Dermis microvascular lymphatic vessel endothelial cell (primary cell): ENCODE results near the gene LRBA. TPM values are rescaled to one million over a fixed set of nuclear protein-coding genes. Genes with fewer than 3 reads are reported as not detected.
"Not testable (repeated sequence)": the region's sequence is repeated elsewhere in the genome, so short reads cannot be mapped to it uniquely, and the experiment has no call there.

Experiments used
- DNase-seq, 2 donors: peaks; one replicate each; pipeline versions ENCODE4 v3.0.0 to v3.0.0-alpha.2; 2010; ENCODE audit warnings: low read depth in 2 of 2
- total RNA-seq: library from RNA; depleted of rRNA; stranded (reverse); fragments of >200 nt; gene quantifications from 2 replicates; pipeline ENCODE4 v1.2.1, GENCODE V29; 2014

LRBA gene
- total RNA-seq, 1 donor from 2014 or later, result 53.9 TPM

GRCh38 chr4:150976478-150977118 is 38.5 kb downstream of the LRBA start:
- no peak for DNase-seq

DNA sequence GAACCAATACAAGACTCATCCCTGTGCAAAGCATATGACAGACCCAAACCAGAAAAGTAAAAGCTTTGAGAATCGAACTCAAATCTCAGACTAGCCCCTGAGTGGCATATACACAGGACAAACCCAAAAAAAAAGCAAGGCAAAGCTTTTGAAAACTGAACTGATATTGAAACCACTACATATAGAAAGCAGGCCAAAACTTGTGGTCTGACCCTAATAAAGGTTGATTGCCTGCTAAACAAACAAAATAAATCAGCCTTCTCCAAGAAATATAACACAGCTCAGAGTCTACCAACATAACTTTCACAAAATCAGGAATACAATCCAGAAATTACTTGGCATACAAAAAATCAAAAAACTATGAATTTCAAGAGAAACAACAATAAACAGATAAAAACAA is 40.3 kb downstream of the LRBA start:
- no peak for DNase-seq

GRCh38 chr4:150974252-150974640 is 40.8 kb downstream of the LRBA start:
- no peak for DNase-seq

- DNase-seq, result no peak
Observed at GRCh38 chr4:150973626-150974251, 41.3 kb downstream of the LRBA start.

GRCh38 chr4:150972592-150972991 is 42.5 kb downstream of the LRBA start:
- peak in 1 of 2 donors; percentile 33 for DNase-seq

- DNase-seq, result no peak
Observed at GRCh38 chr4:150971901-150972300, 43.2 kb downstream of the LRBA start.

DNA sequence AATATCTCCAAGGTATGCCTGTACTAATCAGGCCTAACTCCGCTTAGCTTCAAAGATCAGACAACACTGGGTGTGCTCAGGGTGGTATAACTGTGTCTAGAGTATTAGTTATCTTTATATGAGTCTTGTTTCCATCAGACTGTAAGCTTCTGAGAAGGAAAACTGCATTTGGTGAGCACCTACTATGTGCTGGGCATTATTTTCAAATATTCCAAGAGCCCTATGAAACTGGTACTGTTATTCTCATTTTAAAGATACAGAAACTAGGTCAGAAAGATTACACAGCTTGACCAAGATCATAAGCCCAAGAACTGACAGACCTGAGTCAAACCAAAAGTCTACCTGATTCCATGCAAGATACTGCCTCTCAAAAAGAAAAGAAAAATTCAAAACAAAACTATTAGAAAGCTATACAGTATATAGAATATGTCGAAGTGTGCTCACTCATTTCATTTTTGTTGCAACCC is 44.4 kb downstream of the LRBA start:
- no peak for DNase-seq

DNA sequence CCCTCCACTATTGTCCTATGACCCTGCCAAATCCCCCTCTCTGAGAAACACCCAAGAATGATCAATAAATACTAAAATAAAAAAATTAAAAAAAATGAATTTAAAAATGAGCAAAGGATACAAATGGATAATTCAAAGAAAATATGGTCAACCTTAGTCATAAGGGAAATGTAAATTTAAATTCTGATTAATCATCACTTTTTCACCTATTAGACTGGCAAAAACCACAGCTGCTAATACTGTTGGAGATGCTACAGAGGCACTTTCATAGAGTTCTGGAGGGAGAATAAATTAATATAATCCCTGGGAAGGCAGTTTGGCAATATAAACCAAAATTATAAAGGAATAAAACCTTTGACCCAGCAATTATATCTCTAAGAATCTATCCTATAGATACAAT is 50.3 kb downstream of the LRBA start:
- no peak for DNase-seq

- not testable (repeated sequence) for DNase-seq
Observed at GRCh38 chr4:150963602-150964345, 51.3 kb downstream of the LRBA start.

GRCh38 chr4:150962245-150962644 is 52.8 kb downstream of the LRBA start:
- peak in 1 of 2 donors; percentile 49 for DNase-seq

- DNase-seq, result peak in 1 of 2 donors; percentile 59
Observed at GRCh38 chr4:150961566-150961965, 53.5 kb downstream of the LRBA start.

- peak in 1 of 2 donors; percentile 48 for DNase-seq
Observed at GRCh38 chr4:150960818-150961217, 54.3 kb downstream of the LRBA start.

DNA sequence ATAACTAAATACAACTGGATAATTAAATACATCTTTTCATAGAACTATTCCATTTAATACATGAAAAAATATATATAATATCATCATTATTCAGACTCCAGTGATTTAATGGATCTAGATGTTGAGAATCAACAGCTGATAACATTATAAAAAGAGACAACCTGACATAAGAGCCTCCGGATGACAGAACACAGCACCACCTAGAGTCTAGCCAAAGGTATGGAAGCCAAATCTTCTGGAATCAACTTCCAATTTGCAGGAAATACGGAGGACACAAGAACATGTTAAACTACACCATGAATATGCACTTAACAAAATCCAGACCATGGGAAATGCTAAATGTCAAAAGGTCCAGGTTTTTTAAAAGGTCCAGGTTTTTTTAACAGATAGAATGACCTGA is 55.0 kb downstream of the LRBA start:
- peak; percentile 28 to 67 for DNase-seq

DNA sequence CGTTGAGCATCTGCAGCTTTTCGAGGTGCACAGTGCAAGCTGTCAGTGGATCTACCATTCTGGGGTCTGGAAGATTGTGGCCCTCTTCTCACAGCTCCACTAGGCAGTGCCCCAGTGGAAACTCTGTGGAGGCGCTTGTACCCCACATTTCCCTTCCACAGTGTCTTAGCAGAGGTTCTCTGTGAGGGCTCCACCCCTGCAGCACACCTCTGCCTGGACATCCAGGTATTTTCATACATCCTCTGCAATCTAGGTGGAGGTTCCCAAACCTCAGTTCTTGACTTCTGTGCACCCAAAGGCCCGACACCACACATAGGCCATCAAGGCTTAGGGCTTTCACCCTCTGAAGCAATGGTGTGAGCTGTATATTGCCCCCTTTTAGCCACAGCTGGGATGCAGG is 57.1 kb downstream of the LRBA start:
- DNase-seq, result not testable (repeated sequence)

GRCh38 chr4:150957095-150957494 is 58.0 kb downstream of the LRBA start:
- DNase-seq, result not testable (repeated sequence)

DNA sequence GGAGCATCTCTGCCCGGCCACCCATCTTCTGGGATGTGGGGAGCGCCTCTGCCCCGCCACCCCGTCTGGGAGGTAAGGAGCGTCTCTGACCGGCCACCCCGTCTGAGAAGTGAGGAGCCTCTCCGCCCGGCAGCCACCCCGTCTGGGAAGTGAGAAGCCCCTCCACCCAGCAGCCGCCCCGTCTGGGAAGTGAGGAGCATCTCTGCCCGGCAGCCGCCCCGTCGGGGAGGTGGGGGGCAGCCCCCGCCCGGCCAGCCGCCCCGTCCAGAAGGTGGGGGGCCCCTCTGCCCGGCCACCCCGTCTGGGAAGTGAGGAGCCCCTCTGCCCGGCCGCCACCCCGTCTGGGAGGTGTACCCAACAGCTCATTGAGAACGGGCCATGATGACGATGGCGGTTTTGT is 61.2 kb downstream of the LRBA start:
- not testable (repeated sequence) for DNase-seq

DNA sequence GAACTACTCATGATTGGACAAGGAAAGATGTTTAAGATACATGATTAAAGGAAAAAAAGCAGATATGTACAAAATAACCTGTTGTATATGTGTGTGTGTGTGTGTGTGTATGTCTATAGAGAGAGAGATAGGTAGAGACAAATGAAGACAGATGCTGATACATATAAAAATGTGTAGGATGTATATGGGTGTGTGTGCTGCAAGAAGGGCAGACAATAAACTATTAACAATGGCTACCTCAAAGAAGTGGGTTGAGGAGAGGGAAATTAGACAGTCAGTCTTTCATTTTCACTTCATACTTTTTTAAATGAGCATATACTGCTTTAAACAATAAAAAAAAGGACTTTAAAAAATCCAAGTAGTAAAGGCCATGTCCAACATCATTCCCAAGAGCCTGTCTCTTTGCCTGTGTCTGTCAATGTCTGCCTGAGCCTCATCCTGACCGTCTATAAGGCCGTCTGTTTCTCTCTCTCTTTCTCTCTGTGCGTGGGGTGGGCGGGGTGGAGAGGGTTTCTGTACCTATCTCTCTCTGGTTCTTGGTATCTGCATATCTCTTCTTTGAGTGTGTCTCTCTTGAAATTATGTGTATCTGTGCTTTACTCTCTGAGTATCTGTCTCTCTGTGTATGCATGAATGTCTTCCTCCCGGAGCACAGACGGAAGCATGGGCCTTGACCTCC is 62.8 kb downstream of the LRBA start:
- no peak for DNase-seq

DNA sequence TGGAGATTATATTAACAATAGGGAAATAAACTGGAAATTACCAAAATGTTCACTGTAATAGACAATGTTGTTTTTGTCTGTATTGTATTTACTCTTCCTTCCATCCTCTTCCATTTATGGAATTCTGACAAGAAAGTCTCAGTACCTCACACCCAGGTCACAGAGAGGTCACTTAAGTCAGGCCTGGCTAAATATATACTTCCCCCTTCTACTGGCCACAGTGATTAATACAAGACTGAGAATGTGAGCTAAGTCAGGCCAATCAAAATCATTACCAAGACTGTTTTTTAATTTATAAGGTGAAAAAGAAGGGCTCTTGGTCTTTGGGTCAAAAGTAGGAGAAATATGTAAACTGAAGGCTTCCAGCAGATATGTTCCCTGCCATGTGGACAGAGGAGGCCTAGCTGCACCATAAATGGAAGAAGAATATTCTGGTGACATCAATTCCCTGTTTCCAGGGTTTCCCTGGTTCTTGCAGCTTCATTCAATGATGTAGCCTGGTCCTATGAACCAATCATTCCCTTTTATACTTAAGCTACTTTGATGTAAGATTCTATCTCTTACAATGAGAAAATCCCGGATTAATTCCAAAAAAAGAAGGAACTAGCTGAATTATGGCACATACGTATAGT is 64.3 kb downstream of the LRBA start:
- DNase-seq, result peak in 1 of 2 donors; percentile 31

DNA sequence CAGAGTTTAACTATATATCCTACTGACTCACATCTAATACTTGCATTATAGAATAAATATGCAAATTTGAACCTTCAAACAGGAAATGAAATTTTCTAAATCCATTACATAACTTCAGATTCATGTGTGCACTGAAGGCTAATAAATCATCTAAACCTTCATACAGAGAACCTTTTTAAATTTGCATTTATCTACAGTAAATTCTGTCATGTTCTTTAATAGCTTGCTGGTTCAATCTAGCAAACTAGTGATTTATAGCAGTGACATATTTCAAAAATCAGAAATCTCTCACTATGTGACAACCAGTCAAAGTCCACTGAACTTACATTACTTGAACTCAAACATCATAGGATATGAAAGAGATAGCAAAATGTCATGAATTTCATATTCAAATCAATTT is 65.1 kb downstream of the LRBA start:
- no peak for DNase-seq

- no peak for DNase-seq
Observed at GRCh38 chr4:150949342-150949741, 65.7 kb downstream of the LRBA start.

DNA sequence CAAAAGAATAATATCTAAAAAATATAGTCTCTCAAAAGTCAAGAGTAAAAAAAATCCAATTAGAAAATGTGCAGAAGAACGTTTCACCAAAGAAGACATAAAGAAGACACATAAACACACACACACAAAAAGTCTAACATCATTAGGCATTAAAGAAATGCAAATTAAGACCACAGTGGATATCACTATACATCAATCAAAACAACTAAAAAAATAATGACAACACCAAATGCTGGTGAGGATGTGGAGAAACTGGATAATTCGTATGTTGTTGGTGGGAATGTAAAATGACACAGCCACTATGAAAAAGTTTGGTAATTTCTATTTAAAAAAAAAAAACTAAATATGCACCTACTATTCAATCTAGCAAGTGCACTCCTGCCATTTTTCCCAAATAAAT is 66.4 kb downstream of the LRBA start:
- DNase-seq, result no peak

DNA sequence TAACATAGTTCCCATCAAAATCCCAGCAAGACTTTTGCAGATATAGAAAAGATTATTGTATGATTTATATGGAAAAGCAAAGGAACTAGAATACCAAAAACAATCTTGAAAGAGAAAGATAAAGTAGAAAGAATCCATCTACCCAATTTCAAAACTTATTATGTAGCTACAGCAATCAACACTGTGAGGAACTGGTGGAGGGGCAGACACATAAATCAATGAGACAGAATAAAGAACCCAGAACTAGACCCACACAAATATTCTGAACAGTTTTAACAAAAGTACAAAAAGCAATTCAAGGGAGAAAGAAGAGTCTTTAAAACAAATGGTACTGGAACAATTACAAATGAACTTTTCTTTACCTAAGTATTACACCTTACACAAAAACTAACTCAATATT is 67.0 kb downstream of the LRBA start:
- DNase-seq, result no peak
